Panc1 (cell line): ENCODE results near the gene LAG3. TPM values are rescaled to one million over a fixed set of nuclear protein-coding genes. Genes with fewer than 3 reads are reported as not detected.

Source experiments
- ATAC-seq: fragments of 200-7000 bp; cut with Tn5 transposase; 2 replicates; pipeline ENCODE4 v1.9.1; 2020; ENCODE audit warnings: mild to moderate bottlenecking, moderate library complexity
- BruUV-seq: library from RNA; stranded (reverse); fragments of 400-500 nt; replicated peaks from 2 replicates; lab custom pipeline; 2021; lab: Mats Ljungman, UMichigan
- CTCF ChIA-PET: fragments of 300-600 bp; sonication (Branson Sonifier 250); formaldehyde crosslinking; loops from one replicate; lab custom pipeline; 2022; ENCODE audit warnings: antibody characterized with exemption; lab: Charles Lee
- POLR2A ChIA-PET: fragments of 300-600 bp; sonication (Branson Sonifier 250); formaldehyde crosslinking; loops from one replicate; lab custom pipeline; 2022; ENCODE audit warnings: antibody characterized with exemption; lab: Charles Lee
- DNase-seq: peaks from one replicate; pipeline ENCODE4 v3.0.0-alpha.2; 2010; ENCODE audit warnings: low read depth, low spot score
- H3K27ac ChIP-seq: 2 replicates; pipeline ENCODE4 v1.5.1; 2011; ENCODE audit warnings: mild to moderate bottlenecking, low read length, inconsistent platforms
- H3K27me3 ChIP-seq: fragments of 200-500 bp; sonication (Bioruptor generic); 2 replicates; pipeline ENCODE4 v1.6.0; 2014; ENCODE audit warnings: low read length, inconsistent platforms; ENCODE audit not compliant: control insufficient read depth, insufficient read depth
- H3K36me3 ChIP-seq: fragments of 200-500 bp; sonication (Bioruptor generic); 2 replicates; pipeline ENCODE4 v1.5.1; 2014; ENCODE audit warnings: inconsistent platforms, mild to moderate bottlenecking, low read length, moderate library complexity; ENCODE audit not compliant: control insufficient read depth, insufficient read depth
- H3K4me1 ChIP-seq: 2 replicates; pipeline ENCODE4 v1.5.1; 2011; ENCODE audit warnings: inconsistent platforms, mild to moderate bottlenecking, low read length, moderate library complexity; ENCODE audit not compliant: control insufficient read depth, insufficient read depth
- H3K4me3 ChIP-seq, 2 experiments: 2 replicates each; pipeline ENCODE4 v1.5.1; 2011 to 2012; ENCODE audit warnings: low read depth in 2 of 2, low read length in 2 of 2, mild to moderate bottlenecking in 2 of 2, inconsistent platforms in 1 of 2, moderate library complexity in 1 of 2
- H3K9me3 ChIP-seq: fragments of 200-500 bp; sonication (Bioruptor generic); 2 replicates; pipeline ENCODE4 v1.5.1; 2014; ENCODE audit warnings: low read depth, mild to moderate bottlenecking, inconsistent platforms, low read length, moderate library complexity; ENCODE audit not compliant: control insufficient read depth, insufficient read depth
- CTCF ChIP-seq: fragments of 450-650 bp; IDR thresholded peaks from 2 replicates; pipeline ENCODE4 v1.5.1; 2017; ENCODE audit warnings: mild to moderate bottlenecking
- POLR2AphosphoS5 ChIP-seq: IDR thresholded peaks from 2 replicates; pipeline ENCODE4 v1.6.1; 2012; ENCODE audit warnings: mild to moderate bottlenecking, low read depth, low read length, moderate library complexity
- REST ChIP-seq, 2 experiments: IDR thresholded peaks; 2 replicates each; pipeline ENCODE4 v1.6.1; 2011 to 2012; ENCODE audit warnings: low read depth in 2 of 2, control low read depth in 1 of 2, low read length in 1 of 2, mild to moderate bottlenecking in 1 of 2, moderate library complexity in 1 of 2; ENCODE audit not compliant: insufficient read depth in 1 of 2
- SIN3A ChIP-seq: IDR thresholded peaks from 2 replicates; pipeline ENCODE4 v1.6.1; 2012; ENCODE audit warnings: low read depth, mild to moderate bottlenecking, low read length, moderate library complexity, borderline replicate concordance; ENCODE audit not compliant: insufficient read depth
- TCF7L2 ChIP-seq: IDR thresholded peaks from 2 replicates; pipeline ENCODE4 v1.6.1; 2011; ENCODE audit warnings: mild to moderate bottlenecking, low read depth, low read length, inconsistent platforms
- in situ Hi-C: cut with HindIII; loops from 2 replicates; pipeline ENCODE4 v1.10.0; 2016; ENCODE audit warnings: low sequenced_read_pairs, low pct_unique_long_range_greater_than_20kb
- intact Hi-C: fragments of 100-400 bp; cut with micrococcal nuclease; formaldehyde crosslinking; loops from one replicate; pipeline ENCODE4 v1.10.0; 2022; ENCODE audit not compliant: unreplicated experiment
- total RNA-seq: library from RNA; stranded (reverse); gene quantifications from one replicate; pipeline ENCODE4 v1.2.1, GENCODE V29; 2021; ENCODE audit not compliant: unreplicated experiment

The LAG3 gene
- total RNA-seq, 1 experiment from 2014 or later, result 2.7 TPM

DNA sequence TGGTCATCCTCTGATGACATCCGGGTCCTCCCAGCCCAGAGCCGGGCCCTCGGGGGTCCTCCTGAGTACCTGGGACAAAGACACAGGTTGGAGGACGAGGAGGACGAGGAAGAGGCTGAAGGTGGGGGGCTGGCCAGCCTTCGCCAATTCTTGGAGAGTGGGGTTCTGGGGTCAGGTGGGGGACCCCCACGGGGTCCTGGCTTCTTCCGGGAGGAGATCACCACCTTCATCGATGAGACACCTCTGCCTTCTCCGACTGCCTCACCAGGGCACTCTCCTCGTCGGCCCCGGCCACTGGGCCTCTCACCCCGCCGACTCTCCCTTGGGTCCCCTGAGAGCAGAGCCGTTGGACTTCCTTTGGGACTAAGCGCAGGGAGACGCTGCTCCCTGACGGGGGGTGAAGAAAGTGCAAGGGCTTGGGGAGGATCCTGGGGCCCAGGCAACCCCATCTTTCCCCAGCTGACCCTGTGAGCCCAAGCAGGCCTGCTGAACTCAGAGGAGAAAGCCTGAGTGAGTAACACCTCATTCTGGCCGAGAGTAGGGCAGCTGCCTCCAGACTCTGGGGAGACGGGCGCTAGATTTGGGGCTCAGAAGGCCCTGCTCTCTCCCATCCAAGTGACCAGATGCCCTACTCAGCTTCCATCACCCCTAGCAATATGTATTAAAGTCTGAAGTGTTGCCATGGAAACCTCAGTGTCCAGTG lies 54.6 kb downstream of the LAG3 start:
- ATAC-seq (no peak), DNase-seq (no peak)
- no peak for TF ChIP-seq POLR2AphosphoS5
- no peak for TF ChIP-seq CTCF
- TF ChIP-seq TCF7L2, result no peak
- no peak for TF ChIP-seq REST (IDR thresholded peaks at IDR 0.05; ENCODE audit: insufficient read depth in 1 of 2, low read depth in 2 of 2, low read length in 1 of 2)
- TF ChIP-seq SIN3A, result no peak
- no peaks in the 10 kb centered on the region for H3K9me3 ChIP-seq
- peaks cover 10% of the 10 kb centered on the region; the same call in 1 of the 2 replicates for H3K4me1 ChIP-seq
- H3K27me3 ChIP-seq, result no peaks in the 10 kb centered on the region
- in situ Hi-C loops (no loop called here), intact Hi-C loops (loop anchor here (5.0 kb wide), 1 partner anchor 75 kb away; the partner anchor contains the start of gene MLF2)
- H3K36me3 ChIP-seq, result no peaks in the 10 kb centered on the region
- CTCF ChIA-PET, result no interaction called here
- BruUV-seq, result no TSS peak
- H3K4me3 ChIP-seq, result no peak overlapping the region
- H3K27ac ChIP-seq, result 0 out of 2 replicates have a peak overlapping the region, but pooled peaks have one; percentile 29
- POLR2A ChIA-PET, result no interaction called here

DNA sequence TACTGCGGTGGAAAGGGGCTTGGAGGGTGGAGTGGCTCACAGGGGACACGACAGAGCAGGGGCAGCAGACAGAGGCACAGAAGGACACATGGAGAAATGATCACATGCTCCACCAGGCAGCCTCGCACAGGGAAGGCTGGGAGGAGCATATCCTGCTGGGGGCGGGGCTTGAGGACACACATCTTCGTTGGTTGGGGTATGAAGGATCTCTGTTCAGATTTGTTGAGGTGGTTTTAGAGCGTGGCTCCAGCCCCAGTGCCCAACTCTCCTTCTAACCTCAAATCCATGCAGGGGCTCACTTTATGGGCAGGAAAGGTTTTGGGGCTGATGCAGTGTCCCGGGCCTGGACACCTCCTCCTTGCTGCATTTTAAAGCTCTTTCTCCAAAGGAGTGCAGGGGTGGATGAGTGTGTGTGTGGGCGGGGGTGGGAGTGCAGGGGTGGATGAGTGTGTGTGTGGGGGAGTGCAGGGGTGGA lies 55.2 kb downstream of the LAG3 start:
- peak; percentile 49 for ATAC-seq
- Histone ChIP-seq H3K27ac (0 out of 2 replicates have a peak overlapping the region, but pooled peaks have one; percentile 29), H3K4me1 (peaks cover 10% of the 10 kb centered on the region; the same call in 1 of the 2 replicates), H3K4me3 (no peak overlapping the region; a peak in 1 of 4 replicates), H3K36me3 (no peaks in the 10 kb centered on the region), H3K9me3 (no peaks in the 10 kb centered on the region), H3K27me3 (no peaks in the 10 kb centered on the region)
- in situ Hi-C loops (no loop called here), intact Hi-C loops (loop anchor here (5.0 kb wide), 1 partner anchor 75 kb away; the partner anchor contains the start of gene MLF2)
- no TSS peak for BruUV-seq
- no peak for TF ChIP-seq REST (IDR thresholded peaks at IDR 0.05; ENCODE audit: insufficient read depth in 1 of 2, low read depth in 2 of 2, low read length in 1 of 2)
- TF ChIP-seq POLR2AphosphoS5, result no peak
- TF ChIP-seq CTCF, result no peak
- no peak for TF ChIP-seq SIN3A
- no peak for TF ChIP-seq TCF7L2
- ChIA-PET POLR2A (no interaction called here), CTCF (no interaction called here)
- DNase-seq, result no peak
